Kidney (tissue), 14 donors: ENCODE data around the gene SH3RF2. TPM values are rescaled to one million over a fixed set of nuclear protein-coding genes. Genes with fewer than 3 reads are reported as not detected.

ENCODE experiments used
- DNase-seq, 5 donors: peaks; one replicate each; pipeline ENCODE4 v3.0.0-alpha.2; 2013 to 2020
- FAIRE-seq: peaks from 2 replicates; lab custom pipeline; 2012; peaks lifted over from hg19 to GRCh38; lab: Jason Lieb, UNC
- H3K27ac ChIP-seq, 2 donors: one replicate each; pipeline ENCODE4 v1.7.0; 2013; ENCODE audit warnings: low read depth in 2 of 2, low read length in 2 of 2, inconsistent platforms in 1 of 2
- H3K27me3 ChIP-seq: one replicate; pipeline ENCODE4 v1.7.1; 2013; ENCODE audit warnings: low read length, inconsistent platforms; ENCODE audit not compliant: control insufficient read depth, insufficient read depth
- H3K36me3 ChIP-seq, 3 donors: one replicate each; pipeline versions ENCODE4 v1.7.0 to v1.7.1; 2013; ENCODE audit warnings: low read length in 3 of 3, control low read depth in 1 of 3, inconsistent platforms in 1 of 3; ENCODE audit not compliant: insufficient read depth in 3 of 3, control insufficient read depth in 2 of 3
- H3K4me1 ChIP-seq, 3 donors: one replicate each; pipeline versions ENCODE4 v1.7.0 to v1.7.1; 2013; ENCODE audit warnings: low read length in 3 of 3, inconsistent platforms in 1 of 3, low read depth in 1 of 3; ENCODE audit not compliant: control insufficient read depth in 2 of 3, insufficient read depth in 2 of 3
- H3K4me3 ChIP-seq, 3 donors: one replicate each; pipeline versions ENCODE4 v1.7.0 to v1.8.1; 2013; ENCODE audit warnings: low read length in 3 of 3, control low read depth in 1 of 3, inconsistent platforms in 1 of 3
- H3K9ac ChIP-seq, 3 donors: one replicate each; pipeline versions ENCODE4 v1.7.0 to v1.7.1; 2013; ENCODE audit warnings: low read length in 3 of 3, control low read depth in 1 of 3, inconsistent platforms in 1 of 3
- H3K9me3 ChIP-seq, 3 donors: one replicate each; pipeline versions ENCODE4 v1.7.0 to v1.7.1; 2013; ENCODE audit warnings: low read length in 3 of 3, control low read depth in 1 of 3, inconsistent platforms in 1 of 3; ENCODE audit not compliant: control insufficient read depth in 2 of 3, insufficient read depth in 1 of 3
- CTCF ChIP-seq: IDR thresholded peaks from 3 replicates; pipeline ENCODE4 v1.5.1; 2012; ENCODE audit warnings: mild to moderate bottlenecking, moderate library complexity, borderline replicate concordance; ENCODE audit not compliant: insufficient read depth; ENCODE audit errors: extremely low read depth
- intact Hi-C: fragments of 100-400 bp; cut with DNase I; formaldehyde crosslinking; loops from one replicate; pipeline ENCODE4 v1.11.1; 2022
- polyA plus RNA-seq: library from polyadenylated mRNA; stranded (reverse); fragments of 350-450 nt; fragmentation: Illumina TruSeq; extraction: RNeasy Lipid Tissue Mini Kit (QIAGEN cat#74804); gene quantifications from one replicate; pipeline ENCODE4 v1.2.3, GENCODE V29; 2014; ENCODE audit warnings: low read depth, low replicate concordance; ENCODE audit not compliant: insufficient read depth
- total RNA-seq: library from RNA; stranded (reverse); fragmentation: NEBNext Ultra II Directional; extraction: Animal tissue kit (Norgen Biotek cat#: 25700); gene quantifications from one replicate; pipeline ENCODE4 v1.2.1, GENCODE V29; 2021
- donor health status: control.
- donor health status: control.
- donor health status: control.
- donor health status: control.
- donor health status: control.
- donor health status: DM: yes; HTN: yes; CAD: no.
- donor health status: Normal renal cell carcinoma (clear cell type).

SH3RF2 gene
- total and polyA plus RNA-seq, 2 donors from 2014 or later = 1.3 to 4.9 TPM

DNA sequence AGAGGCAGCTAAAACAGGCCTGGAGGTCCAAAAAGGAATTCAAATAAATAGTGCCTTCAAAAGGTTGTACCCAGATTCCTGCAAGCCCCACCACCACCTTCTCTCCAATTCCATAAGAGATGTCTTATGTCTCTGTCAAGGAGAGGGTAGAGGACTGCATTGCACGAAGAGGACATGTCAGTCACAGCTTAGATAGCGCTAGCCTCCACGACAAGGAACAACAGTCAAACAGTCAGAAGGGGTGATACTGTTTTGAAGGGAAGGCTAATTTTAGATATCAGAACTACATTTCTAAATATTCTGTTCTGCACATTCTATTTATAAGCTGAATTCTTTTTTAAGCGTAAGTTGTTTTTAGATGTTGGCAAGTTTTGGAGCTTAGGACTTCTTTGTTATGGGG is 134.8 kb downstream of the SH3RF2 start:
- Histone ChIP-seq H3K27ac (no peak overlapping the region), H3K27me3 (no peaks in the 10 kb centered on the region), H3K36me3 (no peaks in the 10 kb centered on the region), H3K9me3 (no peaks in the 10 kb centered on the region), H3K9ac (no peak overlapping the region), H3K4me3 (no peak overlapping the region), H3K4me1 (no peaks in the 10 kb centered on the region)
- DNase-seq = no peak
- intact Hi-C loops = no loop called here
- FAIRE-seq = no peak
- TF ChIP-seq CTCF = no peak

- Histone ChIP-seq H3K36me3 (no peaks in the 10 kb centered on the region), H3K4me1 (no peaks in the 10 kb centered on the region), H3K27me3 (no peaks in the 10 kb centered on the region), H3K4me3 (no peak overlapping the region), H3K9ac (no peak overlapping the region), H3K9me3 (no peaks in the 10 kb centered on the region), H3K27ac (no peak overlapping the region)
- FAIRE-seq (no peak), DNase-seq (no peak)
- intact Hi-C loops = no loop called here
- TF ChIP-seq CTCF = no peak
Measured at GRCh38 chr5:146072595-146072994, 136.2 kb downstream of the SH3RF2 start.

DNA sequence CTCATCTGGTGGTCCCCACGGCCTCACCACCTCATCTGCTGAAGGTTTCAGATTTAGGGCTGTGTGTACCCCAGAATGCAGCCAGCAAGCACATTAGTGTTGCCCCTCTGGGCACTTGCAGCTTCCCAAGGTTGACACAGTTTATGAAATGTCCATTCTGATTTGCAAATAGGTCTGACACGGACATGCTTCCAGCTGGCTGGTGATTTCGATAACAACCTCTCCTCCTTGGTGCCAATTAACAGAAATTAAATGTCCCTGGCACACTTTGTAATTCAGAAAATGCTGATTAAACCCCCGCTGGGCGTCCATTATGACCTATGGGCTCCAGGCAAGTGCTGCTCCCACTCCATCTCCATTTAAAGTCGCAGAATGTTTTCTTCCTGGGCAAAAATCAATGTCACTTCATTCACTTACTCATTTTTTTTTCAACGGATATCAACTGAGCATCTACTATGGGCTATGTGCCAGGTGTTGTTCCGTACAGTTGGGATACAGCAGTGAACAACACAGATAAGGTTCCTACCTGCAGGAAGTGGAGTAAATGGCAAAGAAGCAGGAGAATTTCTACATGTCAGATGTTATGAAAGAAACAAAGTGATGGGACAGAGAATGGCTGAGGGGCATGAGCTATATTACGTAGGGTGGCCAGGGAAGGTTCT is 137.0 kb downstream of the SH3RF2 start:
- H3K9ac ChIP-seq = no peak overlapping the region
- intact Hi-C loops = no loop called here
- no peak overlapping the region for H3K27ac ChIP-seq
- H3K36me3 ChIP-seq = no peaks in the 10 kb centered on the region
- TF ChIP-seq CTCF = no peak
- H3K4me3 ChIP-seq = no peak overlapping the region
- H3K4me1 ChIP-seq = no peaks in the 10 kb centered on the region
- no peak for DNase-seq
- FAIRE-seq = no peak
- H3K9me3 ChIP-seq = no peaks in the 10 kb centered on the region
- H3K27me3 ChIP-seq = no peaks in the 10 kb centered on the region

DNA sequence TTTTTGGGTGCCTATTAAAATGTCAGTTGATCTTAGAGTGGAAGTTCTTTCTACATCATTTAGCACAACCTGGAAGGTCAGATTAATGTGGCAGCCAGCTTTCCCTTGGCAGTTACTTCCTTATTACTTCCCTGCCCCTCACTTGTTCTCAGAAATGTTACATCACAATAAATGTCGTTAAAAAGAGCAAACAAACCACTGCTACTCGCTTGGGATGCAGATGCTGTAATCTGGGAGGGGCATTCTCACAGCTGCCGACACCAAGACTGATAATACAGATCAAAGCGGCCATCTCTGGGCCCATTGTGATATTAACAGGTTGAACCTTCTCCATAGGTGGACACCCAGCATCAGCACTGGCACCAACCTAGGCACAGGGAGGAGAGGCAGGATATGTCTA is 139.7 kb downstream of the SH3RF2 start:
- no peak for FAIRE-seq
- intact Hi-C loops = no loop called here
- no peak for TF ChIP-seq CTCF
- Histone ChIP-seq H3K36me3 (no peaks in the 10 kb centered on the region), H3K9ac (no peak overlapping the region), H3K9me3 (no peaks in the 10 kb centered on the region), H3K27ac (no peak overlapping the region), H3K27me3 (no peaks in the 10 kb centered on the region), H3K4me1 (no peaks in the 10 kb centered on the region), H3K4me3 (no peak overlapping the region)
- peak in 2 of 5 donors; percentile 10 to 18 for DNase-seq
